IPS-NIHi7 (cell line): ENCODE data around the gene CECR2.
A peak's percentile ranks its signal among the peaks of the same experiment; 100 is the strongest.

ENCODE experiments used
- DNase-seq: peaks from one replicate; pipeline ENCODE4 v3.0.0; 2012; ENCODE audit warnings: mixed read lengths; ENCODE audit errors: extremely low spot score

The CECR2 gene

DNA sequence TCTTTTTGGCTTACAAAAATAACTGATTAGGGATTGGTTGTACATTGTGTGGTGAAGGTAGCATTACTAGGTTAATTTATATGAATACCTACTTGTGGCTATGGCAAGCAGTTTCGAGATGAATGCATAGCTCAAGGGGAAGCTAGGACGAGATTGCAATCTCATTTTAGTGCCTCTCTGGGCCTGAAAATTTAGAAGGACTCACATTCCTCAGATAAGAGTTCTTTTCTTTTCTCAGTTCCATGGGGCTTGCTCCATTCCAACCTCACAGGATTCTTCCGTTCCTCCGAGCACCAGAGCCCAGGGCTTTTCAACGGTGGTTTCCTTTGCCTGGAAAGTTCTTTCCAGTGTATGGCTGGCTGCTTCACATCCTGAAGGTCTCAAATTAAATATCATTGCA, 82.1 kb downstream of the CECR2 start:
- DNase-seq, result no peak

DNA sequence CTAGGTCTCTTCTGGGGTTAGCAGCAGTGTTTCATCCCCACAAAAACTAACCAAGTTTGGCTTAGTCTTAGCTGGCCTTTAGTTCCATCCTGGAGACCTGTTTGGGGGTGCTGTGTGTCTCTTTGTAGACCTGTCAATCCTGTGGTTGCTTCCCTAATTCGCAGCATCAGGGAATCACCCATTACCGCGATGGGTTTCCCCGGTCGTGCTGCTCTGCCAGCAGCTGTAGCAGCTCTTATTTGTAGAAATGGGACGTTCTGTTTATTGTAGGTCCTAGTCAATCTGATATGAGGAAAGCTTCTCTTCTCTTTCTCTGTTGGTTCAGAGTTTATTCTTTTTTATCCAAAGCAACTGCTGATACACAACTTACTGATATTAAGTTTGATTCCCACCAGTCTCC, 91.6 kb downstream of the CECR2 start:
- DNase-seq, result no peak

DNA sequence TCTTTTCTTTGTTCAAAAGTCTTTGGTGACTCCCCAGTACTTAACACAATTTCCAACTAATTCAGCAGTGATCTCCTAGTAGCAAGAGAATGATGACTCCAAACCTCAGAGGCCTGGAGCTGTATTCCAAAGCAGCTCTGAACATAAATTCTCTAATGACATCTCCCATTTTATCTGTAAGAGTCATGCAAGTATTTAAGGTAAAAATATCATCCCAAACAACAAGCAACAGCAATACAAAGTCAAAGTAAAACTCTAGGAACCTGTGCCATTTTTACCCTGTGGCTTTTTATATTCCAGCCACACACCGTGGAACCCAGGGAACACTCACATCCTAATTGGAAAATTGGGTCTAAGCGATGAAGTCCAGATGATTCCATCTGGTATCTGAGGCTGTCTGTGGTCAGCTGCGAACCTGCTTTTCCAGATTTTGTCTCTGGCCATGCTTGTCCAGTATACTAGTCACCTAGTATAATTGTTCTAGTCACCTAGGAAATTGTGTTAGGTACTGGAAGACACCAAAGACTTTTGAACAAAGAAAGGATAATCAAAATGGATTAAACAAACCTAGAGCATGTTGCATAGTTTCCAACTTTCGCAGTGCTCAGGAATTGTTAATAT, 101.7 kb downstream of the CECR2 start:
- DNase-seq, result no peak

DNA sequence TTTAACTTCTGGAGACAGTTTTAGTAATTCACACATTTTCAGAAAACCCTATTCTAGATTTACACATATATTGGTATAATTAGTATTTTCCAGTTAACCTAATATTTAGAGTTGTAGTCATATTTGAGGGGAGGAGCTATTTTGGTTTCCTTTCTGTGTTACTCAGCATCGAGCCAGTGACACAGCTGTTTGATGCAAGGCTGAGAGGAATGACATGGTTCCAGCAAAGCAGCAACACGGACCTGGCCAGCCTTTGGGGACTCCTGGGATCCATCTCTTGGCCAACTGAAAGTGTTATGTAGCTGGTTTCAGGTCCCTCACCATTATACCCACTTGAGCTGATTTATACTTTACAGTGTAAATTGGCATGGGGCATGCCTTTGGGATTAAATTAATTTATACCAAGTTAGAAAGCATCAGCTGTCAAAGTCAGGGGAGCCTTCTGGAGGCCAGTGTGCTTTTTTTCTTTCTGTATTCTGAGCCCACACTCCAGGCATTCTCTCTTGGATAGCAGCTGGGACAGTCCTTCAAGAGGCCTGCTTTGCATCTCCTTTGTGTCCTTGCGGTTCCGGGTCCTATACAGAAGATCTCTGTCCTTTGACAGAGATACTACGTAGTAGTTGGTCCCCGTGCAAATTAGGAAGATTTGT, 102.8 kb downstream of the CECR2 start:
- no peak for DNase-seq

DNA sequence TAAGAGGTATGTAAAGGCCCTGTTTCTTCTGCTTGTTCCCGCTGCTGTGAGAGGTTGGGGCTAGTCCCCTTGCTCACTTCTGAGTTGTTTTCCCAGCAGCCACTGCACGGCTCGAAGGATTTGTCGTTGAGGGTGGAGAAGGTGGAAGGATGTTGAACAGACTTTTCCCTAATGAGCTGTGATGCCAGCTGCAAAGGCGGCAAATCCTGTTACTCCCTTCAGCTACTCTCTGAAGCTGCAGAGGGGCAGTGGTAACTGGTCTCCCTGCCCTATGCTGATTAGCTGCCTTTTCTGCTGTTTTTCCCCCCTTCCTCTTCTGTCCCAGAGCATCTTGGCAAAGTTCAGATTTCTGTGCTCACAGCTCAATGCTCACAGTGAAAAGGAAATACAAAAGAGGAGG, 103.7 kb downstream of the CECR2 start:
- DNase-seq, result no peak

DNA sequence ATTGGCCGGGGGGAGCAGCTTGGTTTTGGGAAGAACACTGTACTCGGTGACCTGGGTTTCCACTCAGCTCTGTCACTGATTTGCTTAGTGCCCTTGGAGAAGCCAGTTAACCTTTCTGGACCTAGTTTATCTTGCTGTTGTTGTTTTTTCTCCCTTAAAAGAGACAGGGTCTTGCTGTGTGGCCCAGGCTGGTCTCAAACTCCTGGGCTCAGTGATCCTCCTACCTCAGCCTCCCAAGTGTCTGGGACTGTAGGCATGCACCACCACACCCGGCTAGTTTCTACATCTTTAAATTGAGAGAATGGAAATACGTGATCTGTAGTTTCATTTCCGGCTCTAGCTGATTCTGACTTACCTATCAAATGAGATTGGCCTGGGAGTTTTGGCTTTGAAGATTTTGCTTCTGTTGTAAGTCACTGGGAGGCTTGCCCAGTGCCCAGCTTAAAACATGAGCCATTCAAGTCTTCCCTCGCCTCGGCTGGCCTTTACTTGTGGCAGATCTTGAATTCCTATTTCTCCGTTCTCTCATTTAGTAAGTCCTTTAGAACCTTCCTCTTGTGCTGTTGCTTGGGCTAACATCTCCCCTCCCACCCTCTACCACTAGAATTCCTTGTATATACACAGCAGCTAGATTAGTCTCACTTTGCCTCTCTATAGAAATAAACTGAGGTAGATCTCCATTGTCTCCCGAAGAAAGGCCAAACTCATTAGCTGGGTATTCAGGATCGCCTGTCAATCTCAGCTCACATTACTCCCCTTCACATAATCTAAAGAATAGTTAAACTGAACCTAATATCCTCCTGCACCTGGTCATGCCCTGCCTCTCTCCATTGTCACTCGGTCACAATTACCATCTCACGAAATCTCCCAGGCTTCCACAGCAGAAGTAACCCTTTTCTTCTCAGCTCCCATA, 106.3 kb downstream of the CECR2 start:
- no peak for DNase-seq

DNA sequence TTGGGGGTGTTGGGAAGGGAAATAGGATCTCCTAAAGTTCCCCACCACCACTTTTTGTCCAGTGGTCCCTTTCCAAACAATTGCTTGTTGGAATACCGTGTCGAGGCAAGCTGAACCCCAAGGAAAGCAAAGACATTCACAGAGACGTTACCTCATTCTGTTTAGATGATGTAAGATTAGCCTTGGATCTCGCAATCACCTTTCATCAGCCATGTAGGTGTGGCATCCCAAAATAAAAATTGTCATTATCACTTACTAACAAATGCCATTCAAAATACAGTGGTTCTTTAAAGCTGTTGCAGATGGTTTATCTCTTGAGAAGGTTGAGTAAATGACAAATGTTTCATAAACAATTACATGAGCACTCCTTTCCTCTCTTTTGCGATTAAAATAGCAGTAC, 107.6 kb downstream of the CECR2 start:
- no peak for DNase-seq

DNA sequence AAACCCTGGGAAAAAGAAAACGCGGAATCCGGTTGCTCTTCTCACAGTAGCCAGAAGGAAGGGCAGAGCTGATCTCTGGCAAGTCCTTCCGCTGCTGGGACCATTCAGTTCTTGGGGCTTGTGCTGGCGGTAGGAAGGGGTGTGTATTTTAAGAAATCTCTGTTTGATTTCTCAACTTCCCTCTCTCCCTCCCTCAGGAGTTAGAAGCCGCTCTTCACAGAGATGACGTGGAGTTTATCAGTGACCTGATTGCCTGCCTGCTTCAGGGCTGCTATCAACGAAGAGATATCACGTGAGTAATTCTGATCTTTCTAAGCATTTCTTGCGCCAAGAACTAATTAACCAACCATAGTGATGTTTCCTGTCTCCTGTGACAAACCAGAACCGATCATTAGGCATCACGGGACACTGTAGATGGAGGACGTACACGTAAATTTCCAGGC, 108.2 kb downstream of the CECR2 start:
- DNase-seq, result no peak

DNA sequence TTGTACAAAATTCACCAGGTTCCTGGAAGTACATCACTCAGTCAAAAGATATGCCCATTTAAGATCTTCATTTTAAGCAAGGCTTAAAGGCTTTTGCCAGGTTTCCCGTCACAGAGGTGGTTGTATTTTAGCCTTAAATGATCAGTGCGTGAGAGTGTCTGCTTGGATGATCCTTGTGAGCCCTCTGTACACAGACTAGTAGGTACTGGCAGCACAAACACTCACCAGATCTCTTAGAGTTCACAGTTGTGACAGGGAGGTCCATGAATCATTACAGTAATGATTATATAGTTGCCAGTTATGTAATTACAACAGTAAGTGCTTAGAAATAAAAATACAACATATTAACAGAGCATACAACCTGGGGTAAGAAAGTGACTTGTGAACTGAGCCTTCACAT, 109.9 kb downstream of the CECR2 start:
- DNase-seq, result no peak

DNA sequence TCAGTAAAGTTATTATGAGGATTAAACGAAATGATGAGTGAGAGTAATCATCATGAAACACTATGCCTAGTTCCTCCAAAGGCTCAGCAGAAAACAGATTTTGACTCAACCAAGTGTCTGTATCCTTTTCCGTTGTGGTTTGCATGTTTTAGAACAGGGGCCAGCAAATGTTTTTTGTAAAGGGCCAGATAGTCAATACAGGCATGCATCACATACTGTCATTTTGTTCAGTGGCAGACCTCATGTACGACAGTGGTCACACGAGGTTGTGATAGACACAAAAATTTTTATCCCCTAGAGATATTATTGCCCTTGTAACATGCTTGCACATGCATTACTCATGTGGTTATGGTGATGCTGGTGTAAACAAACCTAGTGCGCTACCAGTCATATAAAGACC, 112.2 kb downstream of the CECR2 start:
- DNase-seq, result no peak

DNA sequence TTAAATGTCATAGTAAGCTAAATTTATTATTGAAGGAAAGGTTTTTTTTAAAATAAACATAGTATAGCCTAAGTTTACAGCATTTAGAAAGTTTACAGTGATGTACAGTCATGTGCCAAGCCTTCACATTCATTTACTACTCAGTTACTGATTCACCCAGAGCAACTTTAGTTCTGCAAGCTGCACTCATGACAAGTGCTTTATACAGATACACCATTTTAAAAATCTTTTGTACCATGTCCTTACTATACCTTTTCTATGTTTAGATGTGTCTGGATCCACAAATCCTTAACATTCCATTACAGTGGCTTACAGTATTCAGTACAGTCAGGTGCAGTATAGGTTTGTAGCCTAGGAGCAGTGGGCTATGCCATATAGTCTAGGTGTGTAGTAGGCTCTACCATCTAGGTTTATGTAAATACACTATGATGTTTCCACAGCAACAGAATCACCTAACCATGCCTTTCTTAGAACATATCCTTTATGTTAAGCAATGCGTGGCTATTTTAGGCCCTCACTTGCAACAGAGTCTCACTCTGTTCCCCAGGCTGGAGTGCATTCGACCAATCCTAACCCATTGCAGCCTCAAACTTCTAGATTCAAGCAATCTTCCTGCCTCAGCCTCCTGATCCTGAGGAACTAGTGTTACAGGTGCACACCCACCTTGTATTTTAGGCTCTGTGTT, 114.6 kb downstream of the CECR2 start:
- DNase-seq, result no peak

DNA sequence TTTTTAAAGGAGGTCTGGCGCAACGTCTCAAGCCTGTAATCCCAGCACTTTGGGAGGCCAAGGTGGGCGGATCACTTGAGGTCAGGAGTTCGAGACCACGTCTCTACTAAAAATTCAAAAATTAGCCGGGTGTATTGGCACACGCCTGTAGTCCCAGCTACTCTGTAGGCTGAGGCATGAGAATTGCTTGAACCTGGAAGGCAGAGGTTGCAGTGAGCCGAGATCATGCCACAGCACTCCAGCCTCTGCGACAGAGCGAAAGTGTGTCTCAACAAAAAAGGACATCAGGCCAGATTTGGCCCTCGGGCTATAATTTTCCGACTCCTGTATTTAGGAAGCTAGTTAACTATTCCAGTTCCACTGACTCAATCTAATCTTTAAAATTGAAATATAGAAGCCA, 115.3 kb downstream of the CECR2 start:
- DNase-seq, result no peak

DNA sequence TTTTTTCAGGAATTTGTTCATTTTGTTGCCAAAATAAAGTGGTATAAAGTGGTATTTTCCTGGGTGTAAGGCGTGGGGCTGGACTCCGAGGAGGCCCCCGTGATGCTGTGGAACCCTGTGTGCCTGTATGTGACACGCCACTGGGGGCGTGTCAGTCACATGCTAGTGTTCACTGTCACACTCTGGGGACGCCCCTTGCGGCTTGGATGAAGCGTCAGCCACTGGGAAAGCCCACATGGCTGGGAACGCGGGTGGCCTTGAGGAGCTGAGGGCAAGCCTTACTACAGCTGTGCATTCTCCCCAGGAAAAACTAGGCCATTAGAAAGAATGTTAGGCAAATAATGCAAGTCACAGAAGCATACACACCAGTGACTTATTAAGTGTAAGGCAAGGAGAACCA, 117.1 kb downstream of the CECR2 start:
- no peak for DNase-seq

DNA sequence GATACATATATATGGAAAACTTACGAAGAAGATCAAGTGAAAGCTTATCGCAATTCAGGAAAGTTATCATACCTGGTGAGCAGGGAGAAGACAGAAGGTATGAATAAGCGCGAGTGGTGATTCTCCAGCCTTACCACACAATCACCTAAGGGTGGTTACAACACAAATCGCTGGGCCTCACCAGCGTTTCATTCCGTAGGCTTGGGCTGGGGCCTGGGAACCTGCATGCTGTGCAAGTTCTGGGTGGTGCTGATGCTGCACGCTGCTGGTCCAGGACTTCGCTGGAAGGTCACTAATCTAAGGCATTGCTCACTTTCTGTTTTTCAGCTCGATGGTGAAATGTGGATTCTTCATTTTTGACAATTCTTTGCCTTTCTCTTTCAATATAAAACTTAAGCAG, 117.5 kb downstream of the CECR2 start:
- DNase-seq, result no peak

DNA sequence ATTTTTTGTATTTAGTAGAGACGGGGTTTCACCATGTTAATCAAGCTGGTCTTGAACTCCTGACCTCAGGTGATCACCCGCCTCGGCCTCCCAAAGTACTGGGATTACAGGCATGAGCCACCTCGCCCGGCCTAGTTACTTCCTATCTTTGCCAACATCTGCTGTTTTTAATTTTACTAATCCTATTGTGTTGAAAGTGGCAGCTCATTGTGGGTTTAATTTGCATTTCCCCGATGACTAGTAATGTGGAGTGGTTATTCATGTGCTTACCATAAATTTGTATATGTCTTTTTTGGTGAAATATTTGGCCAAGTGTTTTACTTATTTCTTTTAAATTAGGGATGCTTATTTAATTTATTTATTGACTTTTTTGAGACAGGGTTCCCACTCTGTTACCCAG, 119.8 kb downstream of the CECR2 start:
- DNase-seq, result no peak

DNA sequence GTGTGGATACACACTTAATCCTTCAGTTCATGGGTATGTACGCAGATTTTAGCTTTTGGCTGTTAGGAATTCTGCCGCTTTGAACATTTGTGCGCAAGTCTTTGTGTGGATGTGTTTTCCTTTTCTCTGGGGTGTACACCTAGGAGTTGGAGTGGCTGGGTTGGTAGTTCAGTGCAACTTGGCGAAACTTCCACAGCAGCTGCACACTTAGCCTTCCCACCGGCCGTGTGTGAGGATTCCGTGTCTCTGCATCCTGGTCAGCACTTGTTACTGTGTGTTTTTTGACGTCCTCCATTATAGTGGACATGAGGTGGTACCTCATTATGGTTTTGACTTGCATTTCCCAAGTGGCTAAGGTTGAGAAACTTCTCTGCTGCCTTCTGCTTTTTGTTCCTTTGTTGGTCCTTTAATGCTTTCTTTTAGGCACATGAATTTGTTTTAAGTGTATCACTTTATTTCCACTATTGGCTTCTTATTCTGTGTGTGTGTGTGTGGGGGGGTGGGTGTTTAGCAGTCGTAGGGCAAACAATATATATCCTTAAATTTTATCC, 121.9 kb downstream of the CECR2 start:
- DNase-seq, result no peak

DNA sequence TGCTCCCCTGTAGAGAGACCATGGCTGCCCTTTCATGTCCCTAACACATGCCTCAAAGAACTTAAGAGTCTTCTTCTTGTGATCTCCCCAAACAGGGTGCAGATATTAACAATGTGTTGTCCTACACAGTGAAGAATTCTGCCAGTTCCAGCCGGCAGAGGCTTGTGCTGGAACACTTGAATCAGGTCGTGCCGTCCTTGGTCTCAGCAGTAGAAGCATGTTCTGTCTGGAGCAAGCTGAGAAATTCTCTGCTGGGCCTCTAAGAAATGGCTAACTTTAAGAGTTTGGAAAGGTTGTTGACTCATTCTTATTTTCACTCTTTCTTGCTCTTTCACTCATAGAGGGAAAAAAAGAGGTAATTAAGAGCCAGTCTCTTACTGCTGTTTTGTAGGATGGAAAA, 123.0 kb downstream of the CECR2 start:
- DNase-seq, result no peak

DNA sequence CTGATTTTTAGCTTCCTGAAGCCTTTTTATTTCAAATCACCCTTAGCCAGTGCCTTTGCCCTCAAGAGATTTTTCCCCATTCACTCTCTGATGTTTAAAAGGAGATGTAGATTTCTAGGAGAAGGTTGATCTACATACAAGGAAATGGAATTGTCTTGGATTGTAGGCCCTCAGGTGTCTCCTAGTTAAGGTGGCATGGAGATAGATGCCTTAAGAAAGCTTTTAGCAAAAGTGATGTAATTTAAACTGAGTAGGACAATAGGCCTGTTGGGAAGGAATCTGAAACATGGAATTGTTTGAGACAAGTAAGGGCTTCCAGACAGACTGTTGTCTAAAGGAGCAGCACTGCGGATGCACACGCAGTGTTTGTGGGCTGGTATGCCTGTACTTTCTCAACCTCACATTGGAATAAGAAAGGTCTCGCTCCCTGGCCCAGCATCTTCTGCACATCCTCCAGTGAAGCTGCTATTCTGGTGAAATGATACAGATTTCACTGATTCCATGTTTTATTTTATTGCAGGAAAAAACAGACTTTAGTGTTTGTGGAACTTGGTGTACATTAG, 124.2 kb downstream of the CECR2 start:
- no peak for DNase-seq

DNA sequence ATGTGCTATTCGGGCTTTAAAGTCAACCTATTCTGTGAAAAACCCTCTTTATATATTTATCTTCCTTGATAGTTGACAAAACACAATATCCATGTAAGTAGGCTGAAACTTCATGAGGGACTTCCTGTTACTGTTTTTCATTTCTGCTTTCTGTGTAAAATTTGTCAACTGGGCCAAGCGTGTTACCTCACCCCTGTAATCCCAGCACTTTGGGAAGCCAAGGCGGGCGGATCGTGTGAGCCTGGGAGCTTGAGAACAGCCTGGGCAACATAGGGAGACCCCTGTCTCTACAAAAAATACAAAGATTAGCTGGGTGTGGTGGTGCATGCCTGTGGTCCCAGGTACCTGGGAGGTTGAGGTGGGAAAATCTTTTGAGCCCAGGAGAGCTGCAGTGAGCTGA, 127.6 kb downstream of the CECR2 start:
- DNase-seq, result no peak

DNA sequence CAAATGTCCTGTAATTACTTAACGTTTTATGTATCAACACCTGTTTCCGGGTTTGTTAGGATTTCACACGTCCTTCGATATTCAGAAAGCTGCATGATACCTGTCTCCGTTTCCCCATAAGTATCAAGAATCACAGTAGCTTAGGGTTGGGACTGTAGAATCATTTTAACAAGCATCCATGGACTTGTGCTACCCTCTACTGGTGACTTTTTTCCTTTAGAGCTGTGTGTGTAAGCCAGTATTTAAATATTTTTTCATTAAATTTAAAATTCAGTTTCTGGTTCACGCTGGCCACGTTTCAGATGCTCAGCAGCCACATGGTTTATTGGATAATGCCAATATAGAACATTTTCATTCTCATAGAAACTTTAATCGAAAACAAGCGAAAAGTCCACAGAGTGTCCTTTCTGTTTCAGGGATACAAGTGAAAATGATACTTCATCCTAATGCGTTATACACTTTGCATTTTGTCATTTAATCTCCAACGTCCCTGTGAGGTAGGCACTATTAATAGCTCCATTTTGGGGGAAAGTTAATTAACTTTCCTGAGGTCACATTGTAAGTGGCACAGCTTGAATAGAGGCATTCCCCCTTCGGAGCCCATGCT, 132.5 kb downstream of the CECR2 start:
- DNase-seq, result peak; percentile 43

DNA sequence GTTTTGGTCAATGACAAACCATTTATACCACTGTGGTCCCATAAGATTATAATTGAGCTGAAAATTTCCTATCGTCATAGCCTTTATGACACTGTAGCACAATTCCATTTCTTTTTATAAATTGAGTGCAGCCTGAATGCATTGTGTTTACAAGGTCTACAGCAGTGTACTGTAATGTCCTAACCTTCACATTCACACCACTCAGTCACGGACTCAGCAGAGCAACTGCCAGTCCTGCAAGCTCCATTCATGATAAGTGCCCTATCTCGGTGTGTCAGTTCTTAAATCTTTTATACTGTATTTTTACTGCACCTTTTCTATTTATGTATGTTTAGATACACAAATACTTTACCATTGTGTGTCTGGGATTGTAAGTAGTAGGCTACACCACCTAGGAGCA, 138.8 kb downstream of the CECR2 start:
- DNase-seq, result no peak
